WERI-Rb-1 (cell line): ENCODE measurements around the gene CCDC187.

Experiments used
- DNase-seq: peaks from one replicate; pipeline ENCODE4 v3.0.0-alpha.2; 2020
- H3K27ac ChIP-seq: fragments of 250-450 bp; sonication (Bioruptor Pico); 2 replicates; pipeline ENCODE4 v1.5.1; 2020; ENCODE audit warnings: mild to moderate bottlenecking, moderate library complexity
- H3K27me3 ChIP-seq: fragments of 250-450 bp; sonication (Bioruptor Pico); 2 replicates; pipeline ENCODE4 v1.5.1; 2021; ENCODE audit warnings: mild to moderate bottlenecking, low read depth, moderate library complexity; ENCODE audit not compliant: insufficient read depth, severe bottlenecking
- H3K36me3 ChIP-seq: fragments of 250-450 bp; sonication (Bioruptor Pico); 2 replicates; pipeline ENCODE4 v1.5.1; 2020; ENCODE audit warnings: mild to moderate bottlenecking, moderate library complexity
- H3K4me3 ChIP-seq: 2 replicates; pipeline ENCODE4 v1.5.1; 2011; ENCODE audit warnings: low read depth, mild to moderate bottlenecking, control low read depth, low read length
- H3K9me3 ChIP-seq: fragments of 250-450 bp; sonication (Bioruptor Pico); 2 replicates; pipeline ENCODE4 v1.5.1; 2021; ENCODE audit warnings: mild to moderate bottlenecking, moderate library complexity; ENCODE audit not compliant: severe bottlenecking
- TF ChIP-seq, protein P1 (sequence below): IDR thresholded peaks from 2 replicates; pipeline ENCODE4 v1.5.1; 2011; ENCODE audit warnings: low read depth, mild to moderate bottlenecking, control low read depth, inconsistent platforms, low read length

CCDC187 gene

DNA sequence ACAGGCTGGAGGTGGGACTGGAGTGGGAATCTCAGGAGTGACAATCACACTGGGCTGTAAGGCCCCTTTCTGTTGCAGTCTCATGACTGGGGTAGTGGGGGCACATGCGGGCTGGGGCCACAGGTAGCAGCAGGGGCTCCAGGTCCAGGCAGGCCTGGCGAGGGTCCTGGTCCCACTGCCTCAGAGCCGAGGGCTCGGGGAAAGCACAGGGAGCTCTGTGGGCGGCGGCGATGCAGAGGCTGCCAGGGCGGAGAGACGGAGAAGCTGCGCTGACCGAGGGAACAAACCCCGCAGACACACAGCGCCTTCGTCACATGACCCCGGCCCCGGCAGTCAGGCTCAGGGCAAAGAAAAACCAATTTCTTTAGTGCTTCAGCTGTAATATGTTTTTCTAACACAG lies 93.6 kb downstream of the CCDC187 start:
- DNase-seq = no peak
- no peak overlapping the region for H3K4me3 ChIP-seq
- TF ChIP-seq, protein P1, sequence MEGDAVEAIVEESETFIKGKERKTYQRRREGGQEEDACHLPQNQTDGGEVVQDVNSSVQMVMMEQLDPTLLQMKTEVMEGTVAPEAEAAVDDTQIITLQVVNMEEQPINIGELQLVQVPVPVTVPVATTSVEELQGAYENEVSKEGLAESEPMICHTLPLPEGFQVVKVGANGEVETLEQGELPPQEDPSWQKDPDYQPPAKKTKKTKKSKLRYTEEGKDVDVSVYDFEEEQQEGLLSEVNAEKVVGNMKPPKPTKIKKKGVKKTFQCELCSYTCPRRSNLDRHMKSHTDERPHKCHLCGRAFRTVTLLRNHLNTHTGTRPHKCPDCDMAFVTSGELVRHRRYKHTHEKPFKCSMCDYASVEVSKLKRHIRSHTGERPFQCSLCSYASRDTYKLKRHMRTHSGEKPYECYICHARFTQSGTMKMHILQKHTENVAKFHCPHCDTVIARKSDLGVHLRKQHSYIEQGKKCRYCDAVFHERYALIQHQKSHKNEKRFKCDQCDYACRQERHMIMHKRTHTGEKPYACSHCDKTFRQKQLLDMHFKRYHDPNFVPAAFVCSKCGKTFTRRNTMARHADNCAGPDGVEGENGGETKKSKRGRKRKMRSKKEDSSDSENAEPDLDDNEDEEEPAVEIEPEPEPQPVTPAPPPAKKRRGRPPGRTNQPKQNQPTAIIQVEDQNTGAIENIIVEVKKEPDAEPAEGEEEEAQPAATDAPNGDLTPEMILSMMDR = no peak
- no peaks in the 10 kb centered on the region for H3K27me3 ChIP-seq
- H3K36me3 ChIP-seq = peaks cover 88% of the 10 kb centered on the region
- peaks cover 4% of the 10 kb centered on the region for H3K9me3 ChIP-seq
- peak overlapping the region; percentile 98 for H3K27ac ChIP-seq

DNA sequence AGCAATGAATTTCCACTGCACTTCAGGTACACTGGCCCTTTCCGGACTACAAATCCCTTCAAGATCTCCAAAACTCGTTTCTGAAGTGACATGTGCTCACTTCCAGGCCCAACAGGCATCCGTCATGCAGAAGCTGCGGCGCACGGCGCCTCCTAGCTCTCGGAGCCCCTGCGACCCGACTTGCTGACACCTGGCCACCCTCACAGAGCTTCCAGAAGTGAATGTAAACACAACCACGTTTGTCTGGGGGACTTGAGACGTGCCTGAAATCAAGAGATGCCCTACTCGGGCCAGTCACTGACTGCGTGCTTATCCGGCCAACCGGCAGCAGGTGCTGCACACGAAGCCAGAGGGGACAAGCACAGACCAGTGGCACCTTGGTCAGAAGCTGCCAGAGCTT lies 94.1 kb downstream of the CCDC187 start:
- peaks cover 85% of the 10 kb centered on the region for H3K36me3 ChIP-seq

DNA sequence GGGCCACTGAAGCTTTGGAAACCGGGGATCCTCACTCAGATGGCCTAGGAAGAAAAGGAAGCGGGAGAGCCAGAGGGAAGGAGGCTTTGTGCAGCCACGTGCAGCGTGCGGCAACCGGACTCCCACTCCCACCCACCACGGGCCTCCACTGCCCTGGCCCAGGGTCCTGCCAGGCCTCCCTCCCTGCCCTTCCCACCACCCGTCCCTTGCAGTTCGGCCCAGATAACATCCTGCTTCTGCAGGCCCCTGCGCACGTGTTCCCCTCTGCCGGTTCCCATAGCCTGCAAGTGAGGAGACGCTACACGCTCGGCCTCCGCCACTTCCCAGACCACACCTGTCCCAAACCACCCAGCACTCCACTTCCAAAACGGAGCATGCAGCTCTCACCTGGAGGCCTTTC lies 94.7 kb downstream of the CCDC187 start:
- Histone ChIP-seq H3K4me3 (no peak overlapping the region), H3K36me3 (peaks cover 84% of the 10 kb centered on the region), H3K9me3 (peaks cover 4% of the 10 kb centered on the region), H3K27me3 (no peaks in the 10 kb centered on the region), H3K27ac (peak overlapping the region; percentile 98)
- TF ChIP-seq, protein P1 = no peak
- DNase-seq = no peak

More for the DNA sequence above, 94.1 kb downstream of the CCDC187 start:
- H3K9me3 ChIP-seq = peaks cover 4% of the 10 kb centered on the region
- TF ChIP-seq, protein P1 = no peak
- no peaks in the 10 kb centered on the region for H3K27me3 ChIP-seq
- no peak for DNase-seq
- peak overlapping the region; percentile 98 for H3K27ac ChIP-seq
- no peak overlapping the region for H3K4me3 ChIP-seq

DNA sequence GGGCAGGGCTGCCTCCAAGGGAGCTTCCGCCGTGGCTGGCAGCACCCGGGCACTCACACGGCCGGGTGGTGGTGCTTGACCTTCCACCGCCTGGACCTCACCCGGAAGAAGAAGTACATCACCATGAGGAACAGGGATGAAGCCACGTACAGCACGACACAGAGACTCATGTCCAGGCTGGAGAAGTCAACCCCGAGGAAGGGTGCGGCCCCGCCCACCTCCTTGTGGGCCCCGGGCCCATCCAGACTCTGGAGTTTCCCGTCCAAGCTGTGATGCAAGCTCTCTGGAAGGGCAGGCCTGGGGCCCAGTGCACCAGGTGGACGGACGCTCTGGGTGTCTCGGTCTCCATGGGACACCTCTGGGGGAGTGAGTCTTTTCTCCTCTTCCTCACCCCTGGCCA lies 95.2 kb downstream of the CCDC187 start:
- no peaks in the 10 kb centered on the region for H3K27me3 ChIP-seq
- peak overlapping the region; percentile 98 for H3K27ac ChIP-seq
- H3K36me3 ChIP-seq = peaks cover 78% of the 10 kb centered on the region

DNA sequence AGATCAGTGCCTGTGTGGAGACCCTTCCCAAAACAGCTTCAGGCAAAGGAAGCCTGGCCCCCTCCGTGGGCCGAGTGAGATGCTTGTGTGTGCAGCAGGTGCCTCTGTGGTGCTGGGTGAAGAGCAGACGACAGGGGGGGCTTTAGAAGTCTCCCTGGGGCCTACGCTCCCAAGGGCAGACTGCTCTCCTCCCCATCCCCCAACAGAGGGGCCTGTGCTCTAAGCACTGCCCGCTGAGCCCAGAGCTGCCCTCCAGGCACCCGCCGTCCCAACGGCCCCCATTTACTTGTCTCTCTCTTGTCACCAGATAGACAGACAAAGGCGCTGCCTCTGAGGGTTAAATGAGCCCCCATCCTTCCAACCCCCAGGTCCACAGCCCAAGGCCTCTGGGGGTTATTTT lies 96.3 kb downstream of the CCDC187 start:
- H3K9me3 ChIP-seq = no peaks in the 10 kb centered on the region
- peak overlapping the region; percentile 98 for H3K27ac ChIP-seq
- peak overlapping the region; percentile 20; the same call in 1 of the 2 replicates for H3K4me3 ChIP-seq
- H3K27me3 ChIP-seq = no peaks in the 10 kb centered on the region
- TF ChIP-seq, protein P1 = peak; percentile 37
- peaks cover 74% of the 10 kb centered on the region for H3K36me3 ChIP-seq
- DNase-seq = peak; percentile 82

More for the DNA sequence above, 95.2 kb downstream of the CCDC187 start:
- TF ChIP-seq, protein P1 = no peak
- H3K9me3 ChIP-seq = peaks cover 2% of the 10 kb centered on the region
- H3K4me3 ChIP-seq = no peak overlapping the region
- no peak for DNase-seq

DNA sequence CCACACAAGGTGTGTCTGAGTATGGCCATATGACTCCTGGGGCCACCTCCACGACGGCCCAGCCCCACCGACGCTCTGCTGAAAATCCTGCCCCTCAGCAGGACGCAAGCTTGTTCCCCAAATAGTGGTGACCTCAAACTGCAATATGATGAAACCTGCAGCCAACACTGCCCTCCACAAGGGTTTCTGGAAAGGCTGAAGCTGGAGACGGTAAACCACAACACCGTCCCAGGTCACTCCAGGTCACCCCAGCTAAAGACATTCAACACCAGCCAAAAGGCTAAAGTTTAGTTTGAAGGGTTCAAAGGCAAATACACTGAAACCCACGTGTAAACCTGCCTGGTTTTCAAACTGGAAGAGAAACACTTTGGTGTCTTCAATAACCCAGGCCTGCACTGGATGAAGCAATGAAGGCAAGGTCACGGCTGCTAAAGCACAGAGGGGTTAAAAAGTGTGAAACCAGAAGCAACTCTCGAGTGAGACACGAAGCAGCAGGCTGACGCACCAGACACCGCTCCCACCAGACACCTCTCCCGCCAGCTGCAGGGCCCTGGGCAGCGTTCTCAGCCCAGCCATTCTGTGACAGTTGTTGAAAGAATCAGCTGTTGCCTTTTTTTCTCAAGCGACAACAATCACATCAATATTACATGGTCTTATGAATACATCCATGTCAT lies 97.2 kb downstream of the CCDC187 start:
- TF ChIP-seq, protein P1 = no peak
- Histone ChIP-seq H3K4me3 (no peak overlapping the region), H3K27me3 (no peaks in the 10 kb centered on the region), H3K9me3 (no peaks in the 10 kb centered on the region), H3K27ac (peak overlapping the region; percentile 98), H3K36me3 (peaks cover 74% of the 10 kb centered on the region)
- peak; percentile 55 for DNase-seq
